Measurements from ENCODE around the gene SUV39H1.
A peak's percentile ranks its signal among the peaks of the same experiment; 100 is the strongest.

SUV39H1 gene

GRCh38 chrX:48721916-48722315 lies 25.4 kb downstream of the SUV39H1 start:
- no peak for DNase-seq (ENCODE audit: low read depth)
- no peak overlapping the region for H3K4me3 ChIP-seq (ENCODE audit: low read depth, low read length)
- no peak for TF ChIP-seq CTCF (IDR thresholded peaks at IDR 0.05; ENCODE audit: low read depth, low read length, missing control alignments)
- in situ Hi-C loops (cut with HindIII; ENCODE audit: low sequenced_read_pairs) = no loop called here

DNA sequence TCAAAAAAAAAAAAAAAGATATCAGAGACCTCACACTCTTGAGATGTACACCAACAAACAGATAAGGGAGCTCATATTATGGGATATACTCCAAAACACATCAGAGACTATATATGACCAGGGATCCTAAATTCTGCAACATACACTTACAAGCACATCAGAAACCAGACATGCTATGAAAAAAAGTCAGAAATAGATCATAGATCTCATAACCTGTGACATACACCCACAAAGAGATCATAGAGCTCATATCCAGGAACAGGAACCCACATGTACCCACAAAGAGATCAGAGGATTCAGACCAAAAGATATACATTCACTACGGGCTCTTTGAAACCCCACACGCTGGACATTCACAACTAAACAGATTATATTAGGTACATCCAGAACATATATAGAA lies 30.1 kb downstream of the SUV39H1 start:
- TF ChIP-seq CTCF (IDR thresholded peaks at IDR 0.05; ENCODE audit: low read depth, low read length, missing control alignments) = no peak
- H3K4me3 ChIP-seq (ENCODE audit: low read depth, low read length) = no peak overlapping the region
- DNase-seq (ENCODE audit: low read depth) = no peak
- in situ Hi-C loops (cut with HindIII; ENCODE audit: low sequenced_read_pairs) = no loop called here

GRCh38 chrX:48728653-48729052 lies 32.1 kb downstream of the SUV39H1 start:
- no peak overlapping the region for H3K4me3 ChIP-seq (ENCODE audit: low read depth, low read length)
- in situ Hi-C loops (cut with HindIII; ENCODE audit: low sequenced_read_pairs) = no loop called here
- TF ChIP-seq CTCF (IDR thresholded peaks at IDR 0.05; ENCODE audit: low read depth, low read length, missing control alignments) = no peak
- no peak for DNase-seq (ENCODE audit: low read depth)

DNA sequence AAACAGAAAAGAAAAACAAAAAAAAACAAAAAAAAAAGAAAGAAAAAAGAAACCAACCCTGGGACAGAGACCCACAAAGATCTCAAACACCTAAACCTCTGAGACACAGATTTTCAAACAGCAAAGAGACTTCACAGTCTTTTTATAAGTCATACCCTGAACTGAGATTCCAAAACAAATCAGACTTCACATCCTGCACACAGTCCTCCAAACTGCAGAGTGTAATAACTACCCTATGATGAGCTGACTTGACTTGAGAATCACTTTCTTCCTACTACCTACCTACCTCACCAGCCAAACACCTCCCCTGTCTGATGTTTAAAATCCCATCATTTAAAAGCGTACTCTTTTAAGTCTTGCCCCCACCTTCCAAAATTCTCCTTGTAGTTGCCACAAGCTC lies 39.8 kb downstream of the SUV39H1 start:
- in situ Hi-C loops (cut with HindIII; ENCODE audit: low sequenced_read_pairs) = no loop called here
- peak overlapping the region; percentile 55 for H3K4me3 ChIP-seq (ENCODE audit: low read depth, low read length)
- no peak for TF ChIP-seq CTCF (IDR thresholded peaks at IDR 0.05; ENCODE audit: low read depth, low read length, missing control alignments)
- DNase-seq (ENCODE audit: low read depth) = no peak

DNA sequence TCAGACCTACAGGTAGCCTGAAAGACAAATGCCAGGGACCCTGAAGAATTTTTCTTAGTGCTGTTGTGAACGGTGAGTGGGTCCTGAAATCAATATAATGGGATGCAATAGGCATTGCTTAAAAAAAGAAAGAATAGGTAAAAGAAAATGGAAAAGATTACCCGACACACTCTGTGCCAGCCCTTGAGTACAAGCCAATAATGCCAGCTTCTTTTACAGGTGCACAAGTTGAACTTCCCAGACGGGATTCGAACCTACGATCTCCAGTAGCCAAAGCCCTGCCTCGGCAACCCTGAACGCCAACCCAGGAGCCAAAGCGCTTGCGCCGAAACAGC lies 40.3 kb downstream of the SUV39H1 start:
- TF ChIP-seq CTCF (IDR thresholded peaks at IDR 0.05; ENCODE audit: low read depth, low read length, missing control alignments) = no peak
- in situ Hi-C loops (cut with HindIII; ENCODE audit: low sequenced_read_pairs) = no loop called here
- H3K4me3 ChIP-seq (ENCODE audit: low read depth, low read length) = peak overlapping the region; percentile 55
- DNase-seq (ENCODE audit: low read depth) = no peak

DNA sequence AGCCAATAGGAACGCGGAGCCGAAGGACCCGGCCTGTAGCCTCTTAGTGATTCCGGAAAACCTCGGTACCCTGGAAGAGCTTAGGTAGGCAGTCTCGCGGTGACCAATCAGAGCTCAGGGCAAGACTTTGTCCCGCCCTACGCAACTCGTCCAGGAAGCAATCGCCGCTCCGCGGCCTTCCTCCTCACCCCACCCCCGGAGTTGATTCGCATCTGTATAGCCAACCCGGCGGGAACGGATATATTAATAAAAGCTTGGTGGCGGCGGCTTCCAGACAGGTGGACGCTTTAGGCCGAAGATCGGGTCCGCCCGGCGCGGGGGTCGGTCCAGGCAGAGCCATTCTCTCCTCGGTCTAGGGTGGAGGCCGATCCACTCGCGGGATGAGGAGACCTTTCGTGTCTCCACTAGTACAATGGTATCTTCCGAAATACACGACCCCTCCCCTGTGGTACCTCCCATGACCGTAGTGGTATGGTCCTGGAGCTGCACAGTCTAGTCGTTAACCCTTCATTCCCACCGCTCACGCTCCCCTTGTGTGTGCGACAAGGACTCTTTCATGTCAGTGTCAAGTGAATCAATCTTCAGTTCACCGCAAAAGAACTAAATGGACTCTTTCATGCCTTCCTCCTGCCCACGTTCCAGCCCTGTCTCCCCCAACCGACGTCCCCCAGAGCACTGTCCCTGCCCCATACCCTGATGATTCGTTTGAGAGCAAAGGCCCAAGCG lies 40.8 kb downstream of the SUV39H1 start:
- in situ Hi-C loops (cut with HindIII; ENCODE audit: low sequenced_read_pairs) = no loop called here
- no peak for TF ChIP-seq CTCF (IDR thresholded peaks at IDR 0.05; ENCODE audit: low read depth, low read length, missing control alignments)

More for the DNA sequence above, 40.8 kb downstream of the SUV39H1 start:
- DNase-seq (ENCODE audit: low read depth) = peak; percentile 93
- H3K4me3 ChIP-seq (ENCODE audit: low read depth, low read length) = peak overlapping the region; percentile 55
